NCI-H1105 treated with DMSO at 0.1 percent for 48 hours (cell line): ENCODE data around the gene LIMK1.
"Not testable (repeated sequence)": the region's sequence is repeated elsewhere in the genome, so short reads cannot be mapped to it uniquely, and the experiment has no call there.

ENCODE experiments used
- DNase-seq: peaks from one replicate; lab custom pipeline; 2025; lab: John Stamatoyannopoulos, UW

The LIMK1 gene

DNA sequence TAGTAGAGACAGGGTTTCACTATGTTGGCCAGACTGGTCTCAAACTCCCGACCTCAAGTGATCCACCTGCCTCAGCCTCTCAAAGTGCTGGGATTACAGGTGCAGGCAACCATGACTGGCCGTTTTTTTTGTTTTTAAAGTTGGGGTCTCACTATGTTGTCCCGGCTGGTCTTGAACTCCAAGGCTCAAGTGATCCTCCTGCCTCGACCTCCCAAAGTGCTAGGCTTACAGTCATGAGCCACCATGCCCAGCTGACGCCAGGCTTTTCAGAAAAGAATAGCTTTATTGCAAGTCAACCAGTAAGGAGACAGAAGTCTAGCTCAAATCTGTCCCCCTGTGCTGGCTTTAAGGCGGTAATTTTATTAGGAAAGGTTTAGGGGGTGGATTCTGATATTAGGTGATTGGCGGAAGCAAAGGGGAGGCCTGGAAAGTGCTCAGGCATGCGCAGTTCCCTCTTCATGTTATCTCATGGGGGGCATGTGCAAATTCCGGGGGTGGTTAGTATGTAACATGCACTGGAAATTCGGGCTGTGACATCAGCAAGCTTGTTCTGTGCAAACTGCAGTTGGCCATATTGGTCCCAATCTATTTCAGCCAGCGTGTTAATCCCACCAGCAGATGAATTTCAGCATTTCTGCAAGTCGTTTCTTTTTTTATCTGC lies 42.7 kb downstream of the LIMK1 start:
- DNase-seq, result no peak

DNA sequence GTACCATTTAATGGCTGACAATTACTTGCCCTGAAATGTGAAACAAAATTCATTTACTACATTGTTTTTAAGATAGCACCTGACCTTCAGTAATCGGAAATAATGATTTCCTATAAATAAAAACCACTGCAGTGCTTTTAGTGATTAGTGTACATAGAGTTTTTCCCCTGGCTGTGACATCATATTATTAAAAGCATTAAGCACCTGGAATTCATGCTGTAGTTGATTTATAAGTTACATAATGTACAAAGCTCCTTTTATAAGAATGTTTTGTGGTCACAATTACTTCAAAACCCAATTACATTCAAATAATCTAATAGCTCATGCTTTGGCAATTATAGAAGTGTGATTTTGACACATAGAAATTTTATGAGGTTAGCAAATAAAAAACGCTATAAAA lies 46.3 kb downstream of the LIMK1 start:
- DNase-seq, result peak; percentile 21

DNA sequence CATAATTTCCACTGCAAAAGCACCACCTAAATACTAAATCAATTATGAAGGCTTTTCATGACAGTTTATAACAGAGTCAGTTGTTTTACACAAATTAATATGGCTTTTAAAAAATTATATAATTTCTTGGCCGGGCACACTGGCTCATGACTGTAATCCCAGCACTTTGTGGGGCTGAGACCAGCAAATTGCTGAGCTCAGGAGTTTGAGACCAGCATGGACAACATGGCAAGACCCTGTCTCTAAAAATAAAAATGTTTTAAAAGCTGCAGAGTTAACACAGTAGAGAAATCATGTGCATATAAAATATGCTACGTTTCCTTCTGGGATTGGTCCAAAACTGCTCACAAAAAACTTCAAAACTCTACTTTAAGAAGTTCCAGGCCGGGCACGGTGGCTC lies 46.9 kb downstream of the LIMK1 start:
- DNase-seq, result no peak

DNA sequence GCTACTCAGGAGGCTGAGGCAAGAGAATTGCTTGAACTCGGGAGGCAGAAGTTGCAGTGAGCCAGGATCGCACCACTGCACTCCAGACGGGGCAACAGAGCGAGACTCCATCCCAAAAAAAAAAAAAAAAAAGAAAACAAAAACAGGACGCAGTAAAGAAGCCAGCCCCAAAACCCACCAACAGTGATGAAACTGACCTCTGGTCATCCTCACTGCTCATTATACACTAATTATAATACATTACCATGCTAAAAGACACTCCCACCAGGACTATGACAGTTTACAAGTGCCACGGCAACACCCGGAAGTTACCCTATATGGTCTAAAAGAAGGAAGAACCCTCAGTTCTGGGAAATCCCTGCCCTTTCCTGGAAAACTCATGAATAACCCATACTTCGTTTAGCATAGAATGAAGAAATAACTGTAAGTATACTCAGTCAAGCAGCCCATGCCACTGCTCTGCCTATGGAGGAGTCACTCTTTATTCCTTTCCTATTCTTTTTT lies 50.6 kb downstream of the LIMK1 start:
- DNase-seq, result no peak

DNA sequence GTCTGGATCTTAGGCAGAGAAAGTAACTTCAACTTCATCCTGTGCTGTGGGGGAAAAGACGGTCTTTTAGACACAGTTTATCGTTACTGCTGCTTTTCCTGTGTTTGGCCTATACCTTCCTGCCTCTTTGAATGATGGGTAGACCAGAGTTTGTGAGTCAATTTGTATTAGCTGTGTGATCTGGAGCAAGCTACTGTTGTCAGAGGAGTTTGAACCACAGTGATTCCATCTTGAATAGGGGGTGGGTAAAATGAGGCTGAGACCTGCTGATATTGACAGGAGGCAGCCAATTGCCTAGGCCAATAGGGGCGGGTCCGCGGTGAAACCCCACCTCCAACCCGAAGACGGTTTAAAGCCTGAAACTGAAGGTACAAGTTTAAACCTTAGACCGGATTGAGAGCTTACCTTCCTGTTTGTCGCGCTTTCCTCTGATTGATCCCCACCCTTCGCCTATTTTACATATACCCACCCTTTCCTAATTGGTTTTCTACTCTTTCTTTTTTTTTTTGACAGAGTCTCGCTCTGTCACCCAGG lies 54.8 kb downstream of the LIMK1 start:
- DNase-seq, result no peak

DNA sequence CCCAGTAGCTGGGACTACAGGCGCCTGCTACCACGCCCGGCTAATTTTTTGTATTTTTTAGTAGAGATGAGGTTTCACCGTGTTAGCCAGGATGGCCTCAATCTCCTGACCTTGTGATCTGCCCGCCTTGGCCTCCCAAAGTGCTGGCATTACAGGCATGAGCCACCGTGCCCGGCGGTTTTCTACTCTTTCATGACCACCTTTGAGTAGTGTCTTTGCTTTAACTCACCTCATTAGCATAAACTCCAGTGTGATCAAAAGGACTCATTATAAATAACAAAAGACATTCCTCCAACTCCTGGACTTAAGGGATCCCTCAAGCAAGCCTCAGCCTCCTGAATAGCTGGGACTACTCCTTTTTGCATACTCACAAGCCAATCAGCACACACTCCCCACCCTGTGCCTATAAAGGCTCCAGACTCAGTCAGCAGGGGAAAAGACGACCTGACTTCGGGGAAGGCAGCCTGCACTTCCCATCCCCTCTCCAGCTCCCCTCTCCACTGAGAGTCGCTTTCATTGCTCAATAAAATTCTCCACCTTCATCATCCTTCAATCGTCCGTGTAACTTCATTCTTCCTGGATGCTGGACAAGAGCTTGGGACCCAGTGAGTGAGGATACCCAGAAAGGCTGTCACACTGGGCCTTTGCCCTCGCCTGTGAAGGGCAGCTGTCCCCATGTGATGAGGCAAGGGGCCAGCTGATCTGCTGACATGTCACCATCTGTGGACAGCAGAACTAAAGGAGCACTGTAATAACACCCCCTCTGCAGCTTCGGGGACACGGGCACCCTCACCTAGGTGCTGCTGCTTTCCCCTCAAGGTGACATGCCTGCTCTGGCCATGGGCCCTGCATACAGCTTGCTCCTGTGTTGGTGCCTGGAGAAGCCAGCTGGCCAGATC lies 55.6 kb downstream of the LIMK1 start:
- DNase-seq, result no peak

DNA sequence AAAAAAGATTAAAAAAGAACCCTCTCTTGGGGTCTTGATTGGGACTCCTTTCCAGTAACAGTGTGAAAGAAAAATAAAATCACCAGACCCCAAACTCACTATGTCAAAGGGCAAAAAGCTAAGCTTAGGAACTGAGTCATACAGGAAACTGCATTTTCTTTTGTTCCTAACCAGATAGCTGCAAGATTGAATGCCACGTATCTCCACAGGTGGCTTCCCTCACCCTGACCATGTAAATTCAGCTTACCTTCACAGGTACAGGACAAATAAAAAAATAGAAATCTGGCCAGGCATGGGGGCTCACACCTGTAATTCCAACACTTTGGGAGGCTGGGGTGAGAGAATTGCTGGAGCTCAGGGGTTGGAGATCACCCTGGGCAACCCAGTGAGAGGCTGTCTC lies 58.1 kb downstream of the LIMK1 start:
- no peak for DNase-seq

DNA sequence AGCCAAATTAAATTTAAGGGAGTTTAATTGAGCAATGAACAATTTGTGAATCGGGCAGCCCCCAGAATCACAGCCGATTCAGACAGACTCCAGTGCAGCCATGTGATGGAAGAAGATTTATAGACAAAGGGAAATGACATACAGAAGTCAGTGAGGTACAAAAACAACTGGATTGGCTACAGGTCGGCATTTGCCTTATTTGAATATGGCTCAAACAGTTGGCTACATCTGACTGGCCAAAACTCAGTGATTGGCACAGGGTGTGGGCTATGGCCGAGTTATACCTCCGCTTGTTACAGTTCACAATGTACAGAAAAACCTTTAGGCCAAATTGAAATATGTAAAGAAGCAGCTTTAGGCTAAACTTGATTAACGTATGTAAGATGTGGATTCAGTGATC lies 59.8 kb downstream of the LIMK1 start:
- no peak for DNase-seq

DNA sequence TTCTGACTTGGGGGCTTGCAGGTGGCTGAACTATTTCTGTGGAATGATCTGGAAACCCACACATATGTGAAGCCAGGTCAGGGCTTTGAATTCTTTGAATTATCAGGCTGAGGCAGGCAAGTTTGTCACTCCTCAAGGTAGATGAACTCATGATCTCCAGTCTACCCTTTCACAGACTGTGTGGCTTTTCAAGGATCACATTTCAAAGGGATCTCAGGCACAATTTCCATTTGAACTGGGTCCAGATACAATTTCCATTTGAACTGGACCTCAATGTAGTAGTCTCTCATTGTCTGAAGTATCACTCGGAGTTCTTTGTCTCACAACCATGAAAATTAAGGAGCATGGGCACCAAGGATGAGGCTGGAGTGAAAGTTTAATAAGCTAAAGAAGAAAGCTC lies 64.9 kb downstream of the LIMK1 start:
- DNase-seq, result no peak

DNA sequence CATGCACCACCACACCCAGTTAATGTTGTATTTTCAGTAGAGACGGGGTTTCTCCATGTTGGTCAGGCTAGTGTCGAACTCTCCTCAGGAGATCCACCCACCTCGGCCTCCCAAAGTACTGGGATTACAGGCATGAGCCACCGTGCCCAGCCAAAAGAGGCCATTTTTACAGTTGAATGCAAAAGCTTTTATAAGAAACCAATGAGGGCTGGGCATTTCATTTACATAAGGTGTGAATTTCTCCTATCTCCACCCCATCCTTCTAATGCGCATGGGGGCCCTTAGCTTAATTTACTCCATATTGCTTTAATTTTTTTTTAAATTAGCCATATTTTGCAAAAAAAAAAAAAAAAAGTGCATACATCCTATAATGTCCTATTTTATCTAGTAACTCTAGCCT lies 65.5 kb downstream of the LIMK1 start:
- DNase-seq, result no peak

DNA sequence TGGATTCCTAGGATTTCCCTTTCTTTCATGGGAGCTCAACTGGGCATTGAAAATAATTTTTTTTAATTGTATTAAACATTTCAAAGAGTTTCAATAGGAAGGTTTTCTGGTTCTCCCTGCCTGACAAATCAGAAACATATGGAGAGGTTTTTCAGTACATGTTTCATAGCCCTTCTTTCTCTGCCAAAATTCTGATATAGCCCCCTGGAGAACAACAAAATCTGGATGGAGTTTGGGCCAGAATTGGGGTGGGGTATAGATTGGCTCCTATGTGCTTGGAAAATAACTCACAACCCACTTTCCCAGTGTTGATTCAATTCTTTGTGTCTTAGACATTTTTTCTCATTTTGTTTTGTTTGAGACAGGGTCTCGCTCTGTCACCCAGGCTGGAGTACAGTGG lies 66.0 kb downstream of the LIMK1 start:
- no peak for DNase-seq

DNA sequence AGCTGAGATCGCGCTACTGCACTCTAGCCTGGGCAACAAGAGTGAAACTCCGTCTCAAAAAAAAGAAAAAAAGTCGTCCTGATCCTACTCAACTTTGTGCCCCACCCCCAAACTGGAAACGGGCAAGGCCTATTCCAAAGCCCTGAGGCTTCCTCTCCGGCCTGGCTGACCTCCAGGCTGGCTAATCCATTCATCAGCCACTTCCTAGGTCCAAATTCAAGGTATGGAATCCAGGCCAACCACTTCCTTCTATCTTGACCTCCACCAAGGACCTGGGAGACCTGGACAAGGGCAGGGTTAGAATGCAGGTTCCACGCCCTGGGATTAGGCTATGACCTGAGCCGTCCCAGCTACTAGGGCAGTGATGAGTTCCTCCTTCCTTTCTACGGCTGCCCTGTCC lies 70.1 kb downstream of the LIMK1 start:
- DNase-seq, result no peak

DNA sequence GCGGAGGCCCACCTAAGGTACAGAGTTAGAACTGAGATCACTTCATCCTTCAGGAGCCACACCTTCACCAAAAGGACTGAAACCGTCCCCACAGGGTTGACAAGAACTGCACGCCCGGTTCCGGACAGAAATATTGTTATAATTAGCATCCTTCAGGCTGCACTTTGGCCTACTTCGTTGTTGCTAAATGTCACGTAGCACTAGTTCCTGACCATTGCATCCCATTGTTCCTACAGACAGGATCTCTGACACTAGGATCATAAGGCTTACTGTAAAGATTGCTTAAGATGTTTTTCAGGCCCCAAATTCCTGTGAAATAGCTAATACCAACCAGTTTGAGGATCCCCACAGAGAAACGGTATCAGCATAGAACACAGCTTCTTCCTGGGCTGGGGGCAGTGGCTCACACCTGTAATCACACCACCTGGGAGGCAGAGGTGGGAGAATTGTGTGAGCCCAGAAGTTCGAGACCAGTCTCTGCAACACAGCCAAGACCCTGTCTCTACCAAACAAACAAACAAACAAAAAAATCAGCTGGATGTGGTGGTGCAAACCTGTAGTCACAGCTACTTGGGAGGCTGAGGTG lies 72.3 kb downstream of the LIMK1 start:
- DNase-seq, result no peak

DNA sequence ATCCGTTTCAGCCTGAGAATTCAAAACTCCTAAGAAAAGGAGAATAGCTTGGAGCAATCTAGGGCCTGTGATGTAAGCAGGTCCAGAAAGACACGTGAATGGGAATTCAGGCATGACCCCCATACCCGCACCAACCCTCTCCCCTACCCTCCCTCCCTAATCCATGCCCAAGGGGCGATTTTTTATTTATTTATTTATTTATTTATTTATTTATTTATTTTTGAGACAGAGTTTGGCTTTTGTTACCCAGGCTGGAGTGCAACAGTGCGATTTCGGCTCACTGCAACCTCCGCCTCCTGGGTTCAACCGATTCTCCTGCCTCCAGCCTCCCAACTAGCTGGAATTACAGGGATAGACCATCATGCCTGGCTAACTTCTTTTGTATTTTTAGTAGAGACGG lies 74.0 kb downstream of the LIMK1 start:
- DNase-seq, result no peak

DNA sequence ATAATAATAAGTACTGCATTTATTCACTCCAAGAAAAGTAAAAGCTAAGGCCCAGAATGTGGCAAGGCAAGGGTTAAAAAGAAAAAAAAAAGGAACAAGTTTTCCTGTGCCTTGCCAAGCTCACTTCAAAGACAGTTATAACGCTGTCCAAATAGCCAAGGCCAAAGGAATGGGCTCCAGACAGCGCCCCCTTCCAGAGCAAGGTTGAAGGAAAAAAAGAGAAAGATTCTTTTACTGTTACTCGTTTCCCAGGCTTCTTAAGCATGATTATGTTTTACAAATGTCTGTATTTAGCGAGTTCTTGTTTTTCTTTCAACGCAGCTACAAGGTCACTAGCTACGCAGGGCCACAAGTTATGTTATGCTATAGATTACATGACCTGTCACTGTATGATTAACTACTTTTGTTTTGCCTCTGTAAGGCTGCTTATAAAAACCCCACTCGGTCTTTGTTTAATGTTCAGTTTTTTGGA lies 81.4 kb downstream of the LIMK1 start:
- DNase-seq, result no peak

DNA sequence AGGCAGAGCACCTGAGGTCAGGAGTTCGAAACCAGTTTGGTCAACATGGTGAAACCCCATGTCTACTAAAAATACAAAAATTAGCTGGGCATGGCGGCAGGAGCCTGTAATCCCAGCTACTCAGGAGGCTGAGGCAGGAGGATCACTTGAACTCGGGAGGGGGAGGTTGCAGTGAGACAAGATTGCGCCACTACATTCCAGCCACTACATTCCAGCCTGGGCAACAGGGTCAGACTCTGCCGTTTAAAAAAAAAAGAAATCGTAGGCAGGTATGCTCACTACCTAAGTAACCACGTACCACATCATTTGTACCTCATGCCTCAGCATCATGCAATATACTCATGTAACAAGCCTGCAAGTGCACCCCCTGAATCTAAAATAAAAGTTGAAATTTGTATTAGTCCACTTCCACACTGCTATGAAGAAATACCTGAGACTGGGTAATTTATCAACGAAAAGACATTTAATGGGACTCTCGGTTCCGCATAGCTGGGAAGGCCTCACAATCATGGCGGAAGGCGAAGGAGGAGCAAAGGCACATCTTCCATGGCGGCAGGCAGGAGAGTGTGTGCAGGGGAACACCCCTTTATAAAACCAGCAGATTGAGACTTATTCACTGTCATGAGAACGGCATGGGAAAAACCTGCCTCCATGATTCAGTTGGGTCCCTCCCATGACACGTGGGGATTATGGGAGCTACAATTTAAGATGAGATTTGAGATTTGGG lies 82.4 kb downstream of the LIMK1 start:
- no peak for DNase-seq

DNA sequence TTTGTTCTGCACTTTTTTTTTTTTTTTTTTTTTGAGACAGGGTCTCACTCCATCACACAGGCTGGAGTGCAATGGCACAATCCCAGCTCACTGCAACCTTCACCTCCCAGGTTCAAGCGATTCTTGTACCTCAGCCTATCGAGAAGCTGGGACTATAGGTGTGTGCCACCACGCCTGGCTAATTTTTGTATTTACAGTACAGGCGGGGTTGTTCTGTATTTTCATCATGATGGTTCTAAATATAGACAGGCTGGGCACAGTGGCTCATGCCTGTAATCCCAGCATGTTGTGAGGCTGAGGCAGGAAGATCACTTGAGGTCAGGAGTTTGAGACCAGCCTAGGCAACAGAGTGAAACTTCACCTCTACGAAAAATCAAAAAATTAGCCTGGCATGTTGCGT lies 83.7 kb downstream of the LIMK1 start:
- DNase-seq, result not testable (repeated sequence)
